ENCODE data around the gene KRTAP1-3.
"Not testable (repeated sequence)": the region's sequence is repeated elsewhere in the genome, so short reads cannot be mapped to it uniquely, and the experiment has no call there.

DNA sequence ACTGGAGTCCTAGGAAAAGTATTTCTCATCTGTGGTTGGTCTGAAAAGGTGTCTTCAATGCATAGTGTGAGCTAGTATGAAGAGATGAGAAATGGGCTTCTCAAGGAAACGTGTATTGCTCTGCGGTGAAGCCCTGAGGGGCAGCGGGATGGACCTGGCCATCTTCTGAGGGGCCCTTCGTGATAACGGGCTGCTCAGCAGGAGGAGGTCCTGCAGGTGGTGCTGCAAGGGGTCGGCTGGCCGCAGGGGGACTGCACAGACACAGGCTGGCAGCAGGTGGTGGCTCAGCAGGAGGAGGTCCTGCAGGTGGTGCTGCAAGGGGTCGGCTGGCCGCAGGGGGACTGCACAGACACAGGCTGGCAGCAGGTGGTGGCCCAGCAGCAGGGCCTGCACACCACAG lies 19.9 kb upstream of the KRTAP1-3 start:
- TF ChIP-seq EP300, CTCF (IDR thresholded peaks at IDR 0.05): not testable (repeated sequence)
